Neural crest cell (in vitro differentiated cells): Measurements from ENCODE around the gene FAM124B. TPM values are rescaled to one million over a fixed set of nuclear protein-coding genes. Genes with fewer than 3 reads are reported as not detected.
A peak's percentile ranks its signal among the peaks of the same experiment; 100 is the strongest.

Experiments
- DNase-seq: peaks from one replicate; pipeline ENCODE4 v3.0.0; 2021; ENCODE audit warnings: low read depth, mixed read lengths, low spot score
- H3K27ac Mint-ChIP-seq: one replicate; pipeline ENCODE4 v1.8.0; 2021; ENCODE audit warnings: mild to moderate bottlenecking, mixed read lengths; ENCODE audit not compliant: unreplicated experiment
- H3K27me3 Mint-ChIP-seq: 2 replicates; pipeline ENCODE4 v1.8.0; 2021; ENCODE audit warnings: low read depth, mild to moderate bottlenecking, mixed read lengths
- H3K36me3 Mint-ChIP-seq: 2 replicates; pipeline ENCODE4 v1.8.0; 2021; ENCODE audit warnings: low read depth, mild to moderate bottlenecking, mixed read lengths
- H3K4me1 Mint-ChIP-seq: 2 replicates; pipeline ENCODE4 v1.8.0; 2021; ENCODE audit warnings: mixed read lengths
- H3K4me3 Mint-ChIP-seq: one replicate; pipeline ENCODE4 v1.8.0; 2021; ENCODE audit warnings: mild to moderate bottlenecking, mixed read lengths
- H3K9me3 Mint-ChIP-seq: 2 replicates; pipeline ENCODE4 v1.8.0; 2021; ENCODE audit warnings: mixed read lengths
- long read RNA-seq: library from polyadenylated mRNA; unstranded; transcript quantifications from one replicate; pipeline ENCODE4 v2.0.0, GENCODE V29; 2020
- total RNA-seq: library from RNA; stranded (reverse); gene quantifications from 2 replicates; pipeline ENCODE4 v1.2.1, GENCODE V29; 2021
- TF ChIP-seq, protein P1 (sequence below): fragments of 200-600 bp; sonication (generic); conservative IDR thresholded peaks from 2 replicates; pipeline ENCODE4 v1.5.0; 2021; ENCODE audit warnings: antibody characterized with exemption, mild to moderate bottlenecking

Gene FAM124B, protein sequence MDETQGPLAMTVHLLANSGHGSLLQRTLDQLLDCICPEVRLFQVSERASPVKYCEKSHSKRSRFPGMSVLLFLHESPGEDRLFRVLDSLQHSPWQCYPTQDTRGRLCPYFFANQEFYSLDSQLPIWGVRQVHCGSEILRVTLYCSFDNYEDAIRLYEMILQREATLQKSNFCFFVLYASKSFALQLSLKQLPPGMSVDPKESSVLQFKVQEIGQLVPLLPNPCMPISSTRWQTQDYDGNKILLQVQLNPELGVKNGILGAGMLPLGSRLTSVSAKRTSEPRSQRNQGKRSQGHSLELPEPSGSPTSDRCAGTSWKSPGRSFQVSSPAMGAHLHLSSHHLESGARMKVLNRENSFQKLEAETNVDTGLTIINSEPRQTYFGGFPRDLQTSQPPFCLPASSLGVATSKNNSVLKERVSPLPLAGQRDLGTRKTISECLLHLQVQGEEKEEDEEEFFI
- not detected in 2 replicates for total RNA-seq
- long read RNA-seq, result 0 reads

DNA sequence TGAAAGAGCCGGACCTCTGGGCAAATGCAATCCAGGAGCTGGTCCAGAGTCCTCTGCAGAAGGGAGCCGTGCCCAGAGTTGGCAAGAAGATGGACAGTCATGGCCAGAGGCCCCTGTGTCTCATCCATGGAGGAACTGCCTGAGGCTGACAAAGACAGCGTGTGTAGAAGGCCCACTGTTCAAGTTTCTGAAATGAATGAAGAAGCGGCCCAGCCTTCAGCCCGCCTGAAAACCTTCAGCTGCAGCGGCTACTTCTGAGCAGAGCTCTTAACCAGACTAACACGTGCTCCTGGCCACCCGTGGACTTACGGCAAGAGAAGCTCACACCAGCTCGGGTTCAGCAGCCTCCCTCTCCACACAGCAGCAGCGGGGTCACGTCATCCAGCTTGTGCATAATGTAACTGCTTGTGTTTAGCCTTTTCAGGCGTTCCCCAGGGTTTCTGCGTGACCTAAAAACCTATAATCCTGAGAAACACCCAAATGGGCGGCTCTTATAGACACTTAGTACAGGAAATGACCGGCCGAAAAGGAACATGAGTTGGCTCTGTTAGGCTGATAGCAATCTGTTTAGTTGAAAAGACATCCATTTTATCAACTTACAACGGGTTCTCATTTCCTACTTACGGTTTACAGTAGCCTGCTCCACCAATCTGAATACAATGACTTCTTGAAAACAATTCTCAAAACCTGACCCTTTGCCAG lies at the start of gene FAM124B:
TSS of gene FAM124B (minus strand) at position 467 of the 702 bp plus-strand sequence. CDS start at position 128, 339 bp downstream.
- no peak within 1 kb of the TSS for H3K27ac Mint-ChIP-seq
- TF ChIP-seq, protein P1, sequence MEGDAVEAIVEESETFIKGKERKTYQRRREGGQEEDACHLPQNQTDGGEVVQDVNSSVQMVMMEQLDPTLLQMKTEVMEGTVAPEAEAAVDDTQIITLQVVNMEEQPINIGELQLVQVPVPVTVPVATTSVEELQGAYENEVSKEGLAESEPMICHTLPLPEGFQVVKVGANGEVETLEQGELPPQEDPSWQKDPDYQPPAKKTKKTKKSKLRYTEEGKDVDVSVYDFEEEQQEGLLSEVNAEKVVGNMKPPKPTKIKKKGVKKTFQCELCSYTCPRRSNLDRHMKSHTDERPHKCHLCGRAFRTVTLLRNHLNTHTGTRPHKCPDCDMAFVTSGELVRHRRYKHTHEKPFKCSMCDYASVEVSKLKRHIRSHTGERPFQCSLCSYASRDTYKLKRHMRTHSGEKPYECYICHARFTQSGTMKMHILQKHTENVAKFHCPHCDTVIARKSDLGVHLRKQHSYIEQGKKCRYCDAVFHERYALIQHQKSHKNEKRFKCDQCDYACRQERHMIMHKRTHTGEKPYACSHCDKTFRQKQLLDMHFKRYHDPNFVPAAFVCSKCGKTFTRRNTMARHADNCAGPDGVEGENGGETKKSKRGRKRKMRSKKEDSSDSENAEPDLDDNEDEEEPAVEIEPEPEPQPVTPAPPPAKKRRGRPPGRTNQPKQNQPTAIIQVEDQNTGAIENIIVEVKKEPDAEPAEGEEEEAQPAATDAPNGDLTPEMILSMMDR, result no peak
- H3K4me3 Mint-ChIP-seq, result no peak within 1 kb of the TSS
- H3K36me3 Mint-ChIP-seq, result peaks cover 2% of the 10 kb centered on the region
- no peaks in the 10 kb centered on the region for H3K4me1 Mint-ChIP-seq
- H3K27me3 Mint-ChIP-seq, result no peaks in the 10 kb centered on the region
- DNase-seq, result no peak
- peaks cover 6% of the 10 kb centered on the region for H3K9me3 Mint-ChIP-seq

DNA sequence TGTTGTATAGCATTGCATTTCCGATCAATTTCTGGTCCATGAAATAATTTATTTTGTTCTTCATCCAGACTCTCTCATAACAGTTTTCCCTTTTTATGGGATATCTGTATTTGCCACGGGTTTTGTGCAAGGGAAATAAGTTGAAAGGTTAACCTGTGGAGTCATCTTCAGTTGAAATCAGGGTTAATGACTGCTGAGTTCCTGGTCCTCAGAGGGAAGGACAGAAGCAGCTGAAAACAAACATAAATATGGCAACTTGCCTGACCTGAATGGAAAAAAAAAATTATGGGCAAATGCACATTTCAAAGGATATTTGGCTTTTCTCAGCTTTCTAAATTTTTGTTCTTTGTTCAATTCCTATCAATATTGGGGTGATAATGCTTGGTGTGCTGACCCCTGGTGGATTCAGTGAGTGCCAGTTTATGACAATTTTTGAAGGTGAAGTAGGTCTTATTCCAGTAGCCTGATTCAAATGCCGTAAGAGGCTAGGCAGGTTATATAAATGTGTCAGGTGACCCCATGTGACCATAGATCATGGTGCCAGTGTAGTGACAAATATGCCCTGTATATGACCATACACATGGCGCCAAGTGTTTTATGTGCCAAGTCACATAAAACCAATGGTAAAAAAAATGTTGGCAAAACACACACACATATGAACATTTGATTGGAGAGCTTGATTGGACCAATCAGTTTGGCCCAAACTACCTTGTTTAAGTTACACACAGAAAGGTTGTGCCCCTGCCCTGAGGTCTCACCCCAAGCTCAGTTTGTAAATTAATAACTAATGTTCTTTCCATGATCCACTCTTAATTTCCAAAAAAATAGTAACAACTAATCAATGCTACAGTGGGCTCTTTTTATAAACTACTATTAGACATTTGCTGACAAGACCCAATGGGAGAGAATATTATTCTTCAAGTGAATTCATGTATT lies 47.6 kb upstream of the FAM124B start:
- Mint-ChIP-seq H3K4me3 (no peak overlapping the region), H3K27me3 (no peaks in the 10 kb centered on the region), H3K9me3 (peaks cover 2% of the 10 kb centered on the region), H3K27ac (no peak overlapping the region), H3K36me3 (no peaks in the 10 kb centered on the region), H3K4me1 (no peaks in the 10 kb centered on the region)
- DNase-seq, result no peak
- TF ChIP-seq, protein P1, result peak; percentile 62

DNA sequence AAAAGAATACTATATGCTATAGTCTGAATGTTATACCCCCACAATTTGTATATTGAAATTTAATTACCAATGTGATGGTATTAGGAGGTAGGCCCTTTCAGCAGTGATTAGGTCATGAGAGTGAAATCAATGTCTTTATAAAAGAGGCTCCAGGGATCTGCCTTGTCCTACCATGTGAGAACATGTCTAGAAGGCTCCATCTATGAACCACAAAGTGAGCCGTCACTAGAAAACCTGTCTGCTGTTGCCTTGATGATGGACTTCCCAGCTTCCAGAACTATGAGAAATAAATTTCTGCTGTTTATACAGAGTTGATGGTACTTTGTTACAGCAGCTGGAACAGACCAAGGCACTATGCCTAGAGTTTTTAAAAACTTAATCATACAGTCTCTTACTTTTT lies 46.3 kb upstream of the FAM124B start:
- Mint-ChIP-seq H3K4me3 (no peak overlapping the region), H3K27ac (no peak overlapping the region), H3K4me1 (no peaks in the 10 kb centered on the region), H3K36me3 (no peaks in the 10 kb centered on the region), H3K27me3 (no peaks in the 10 kb centered on the region), H3K9me3 (peaks cover 4% of the 10 kb centered on the region)
- DNase-seq, result no peak
- TF ChIP-seq, protein P1, result no peak

DNA sequence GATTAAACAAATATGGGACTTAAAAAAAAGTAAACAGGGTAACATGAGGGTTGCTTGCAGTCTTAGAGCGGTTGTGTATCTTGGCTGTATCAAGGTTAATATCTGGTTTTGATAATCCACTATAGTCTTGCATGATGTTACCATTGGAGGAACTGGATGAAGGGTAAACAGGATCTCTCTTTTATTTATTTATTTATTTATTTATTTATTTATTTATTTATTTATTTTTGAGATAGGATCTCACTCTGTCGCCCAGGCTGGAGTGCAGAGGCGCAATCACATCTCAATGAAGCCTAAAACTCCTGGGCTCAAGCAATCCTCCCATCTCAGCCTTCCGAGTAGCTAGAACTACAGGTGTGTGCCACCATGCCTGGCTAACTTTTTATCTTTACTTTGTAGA lies 42.9 kb upstream of the FAM124B start:
- Mint-ChIP-seq H3K4me1 (no peaks in the 10 kb centered on the region), H3K36me3 (no peaks in the 10 kb centered on the region), H3K27me3 (no peaks in the 10 kb centered on the region), H3K27ac (no peak overlapping the region), H3K4me3 (no peak overlapping the region), H3K9me3 (peaks cover 8% of the 10 kb centered on the region)
- no peak for DNase-seq
- TF ChIP-seq, protein P1, result no peak

DNA sequence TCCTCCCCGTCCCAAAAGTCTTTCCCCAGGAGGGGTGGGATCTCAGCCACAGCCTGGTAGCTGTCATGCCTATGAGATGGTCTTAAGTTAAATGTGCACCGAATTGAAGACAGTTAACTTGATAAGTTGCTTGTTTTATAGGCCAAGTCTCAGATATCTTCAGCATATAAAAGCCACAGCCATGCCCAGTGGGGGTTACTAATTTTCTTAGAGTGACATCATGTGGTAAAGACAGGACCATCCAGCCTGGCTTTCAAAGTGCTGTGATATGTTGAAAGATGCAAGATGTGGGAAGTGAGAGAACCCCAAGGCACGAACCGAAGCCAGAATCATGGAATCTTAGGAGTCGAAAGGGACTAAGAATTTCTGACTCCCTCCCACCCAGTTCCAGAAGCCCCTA lies 42.1 kb upstream of the FAM124B start:
- Mint-ChIP-seq H3K9me3 (peaks cover 8% of the 10 kb centered on the region), H3K27me3 (no peaks in the 10 kb centered on the region), H3K27ac (no peak overlapping the region), H3K4me3 (no peak overlapping the region), H3K4me1 (no peaks in the 10 kb centered on the region), H3K36me3 (no peaks in the 10 kb centered on the region)
- DNase-seq, result no peak
- TF ChIP-seq, protein P1, result no peak
